Measurements from ENCODE around the gene TLE1.
"Not testable (repeated sequence)": the region's sequence is repeated elsewhere in the genome, so short reads cannot be mapped to it uniquely, and the experiment has no call there.

DNA sequence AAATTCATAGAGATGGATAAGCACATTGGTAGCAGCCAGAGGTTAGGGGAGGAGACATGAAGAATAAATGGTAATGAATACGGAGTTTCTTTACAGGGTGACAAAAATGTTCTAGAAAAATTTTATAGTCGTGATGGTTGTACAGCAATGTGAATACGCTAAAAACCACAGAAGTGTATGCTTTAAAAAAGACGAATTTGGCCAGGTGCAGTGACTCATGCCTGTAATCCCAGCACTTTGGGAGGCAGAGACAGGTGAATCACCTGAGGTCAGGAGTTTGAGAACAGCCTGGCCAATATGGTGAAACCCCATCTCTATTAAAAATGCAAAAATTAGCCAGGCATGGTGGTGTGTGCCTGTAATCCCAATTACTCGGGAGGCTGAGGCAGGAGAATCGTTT lies 44.8 kb downstream of the TLE1 start:
- not testable (repeated sequence) for TF ChIP-seq HDAC6 (IDR thresholded peaks at IDR 0.05; ENCODE audit: unreplicated experiment); TAF1 (IDR thresholded peaks at IDR 0.05; ENCODE audit: borderline replicate concordance, low read depth, low read length); ESRRA (IDR thresholded peaks at IDR 0.05; ENCODE audit: low read length); CTCF (IDR thresholded peaks at IDR 0.05 in 2 of 3, conservative IDR thresholded peaks at IDR 0.05 in 1 of 3; ENCODE audit: control insufficient read depth in 2 of 3, extremely low read depth in 1 of 3, insufficient read depth in 1 of 3, low read depth in 3 of 3, low read length in 3 of 3); SPI1 (IDR thresholded peaks at IDR 0.05; ENCODE audit: borderline replicate concordance, insufficient read depth, low read depth, low read length); PBX3 (IDR thresholded peaks at IDR 0.05; ENCODE audit: insufficient replicate concordance, low read depth, low read length)

Data from GM12878 (cell line).